HG03575 (cell line): Measurements from ENCODE around the gene IFT80.

Source experiments
- ATAC-seq: cut with Tn5 transposase; IDR thresholded peaks from one replicate; pipeline ENCODE4 v1.9.1; 2021; ENCODE audit not compliant: unreplicated experiment, insufficient number of reproducible peaks, low FRiP score; ENCODE audit errors: extremely low read depth

IFT80 gene

DNA sequence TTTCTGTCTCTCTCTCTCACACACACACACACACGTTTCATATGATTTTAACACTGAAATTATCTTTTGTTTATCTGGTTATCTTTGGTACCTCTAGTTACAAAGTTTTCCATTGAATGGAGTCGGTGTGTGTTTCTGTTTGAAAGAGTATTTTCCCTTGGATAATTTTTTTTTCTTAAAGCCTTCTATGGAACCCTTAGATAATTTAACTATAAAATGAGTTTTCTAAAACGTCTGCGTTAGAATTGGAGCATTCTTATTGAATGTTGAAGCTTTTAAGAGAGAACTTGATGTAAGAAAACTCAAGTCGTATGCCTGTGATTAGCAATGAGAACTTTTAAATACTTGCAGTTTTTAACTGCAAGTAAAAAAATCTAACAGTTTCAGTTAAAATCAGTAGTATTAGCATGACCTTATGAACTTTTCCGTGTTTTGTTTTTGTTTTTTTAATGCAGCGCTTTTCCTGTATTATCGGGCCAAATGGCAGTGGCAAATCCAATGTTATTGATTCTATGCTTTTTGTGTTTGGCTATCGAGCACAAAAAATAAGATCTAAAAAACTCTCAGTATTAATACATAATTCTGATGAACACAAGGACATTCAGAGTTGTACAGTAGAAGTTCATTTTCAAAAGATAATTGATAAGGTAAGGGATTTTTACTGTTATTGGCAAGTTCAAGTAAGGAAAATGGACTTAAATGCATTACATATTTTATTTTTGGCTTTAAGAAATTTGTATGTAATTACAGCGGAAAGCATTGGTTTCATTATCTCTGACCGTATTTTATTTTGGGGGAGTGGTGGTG lies 3.4 kb upstream of the IFT80 start:
- no peak for ATAC-seq

DNA sequence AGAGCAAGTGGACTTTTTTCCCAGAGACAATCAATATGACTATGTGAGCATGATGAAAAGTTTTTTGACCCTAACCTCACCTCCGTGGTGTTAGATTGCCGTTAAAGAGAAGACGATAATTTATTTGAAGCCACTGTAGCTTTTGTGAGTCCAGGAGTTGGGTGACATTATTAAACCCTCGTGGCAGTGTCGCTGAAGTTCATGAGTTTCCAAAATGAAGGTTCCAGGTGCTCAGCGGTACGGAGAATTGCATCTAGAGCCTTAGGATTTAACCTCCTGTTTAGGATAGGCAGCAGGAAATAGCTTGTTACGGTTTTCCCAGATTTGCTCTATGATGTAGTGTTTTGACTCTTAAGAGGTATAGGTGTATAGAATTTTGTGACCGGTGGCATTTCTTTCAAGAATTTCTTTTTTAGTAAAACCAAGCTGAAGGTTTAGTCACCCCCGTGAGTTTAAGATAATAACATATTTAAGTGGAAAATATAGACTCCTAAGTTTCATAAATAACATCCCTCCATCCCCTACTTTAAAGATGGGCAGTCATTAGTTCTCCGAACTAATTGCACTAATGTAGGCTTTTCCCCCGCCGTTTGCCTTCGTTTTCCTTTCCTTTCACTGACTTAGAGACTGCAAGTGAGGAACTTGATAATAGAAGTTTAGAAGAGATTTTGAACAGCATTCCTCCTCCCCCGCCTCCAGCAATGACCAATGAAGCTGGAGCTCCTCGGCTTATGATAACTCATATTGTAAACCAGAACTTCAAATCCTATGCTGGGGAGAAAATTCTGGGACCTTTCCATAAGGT lies 2.5 kb upstream of the IFT80 start:
- ATAC-seq: no peak

DNA sequence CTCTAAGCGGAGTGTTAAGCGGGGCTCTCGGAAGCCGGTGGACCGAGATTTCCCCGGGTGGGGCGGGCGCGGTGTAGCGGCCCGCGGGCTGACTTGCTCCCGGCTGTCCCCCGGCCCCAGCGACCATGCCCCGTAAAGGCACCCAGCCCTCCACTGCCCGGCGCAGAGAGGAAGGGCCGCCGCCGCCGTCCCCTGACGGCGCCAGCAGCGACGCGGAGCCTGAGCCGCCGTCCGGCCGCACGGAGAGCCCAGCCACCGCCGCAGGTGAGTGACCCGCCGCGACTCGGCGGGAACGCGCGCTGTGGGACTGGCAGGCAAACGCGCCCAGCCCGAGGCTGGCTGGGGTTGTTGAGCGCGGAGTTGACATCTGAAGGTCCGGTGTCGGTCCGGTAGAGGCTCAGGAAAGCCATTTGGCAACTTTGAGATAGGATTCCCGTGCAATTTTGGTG lies 1.7 kb upstream of the IFT80 start:
- ATAC-seq: no peak

DNA sequence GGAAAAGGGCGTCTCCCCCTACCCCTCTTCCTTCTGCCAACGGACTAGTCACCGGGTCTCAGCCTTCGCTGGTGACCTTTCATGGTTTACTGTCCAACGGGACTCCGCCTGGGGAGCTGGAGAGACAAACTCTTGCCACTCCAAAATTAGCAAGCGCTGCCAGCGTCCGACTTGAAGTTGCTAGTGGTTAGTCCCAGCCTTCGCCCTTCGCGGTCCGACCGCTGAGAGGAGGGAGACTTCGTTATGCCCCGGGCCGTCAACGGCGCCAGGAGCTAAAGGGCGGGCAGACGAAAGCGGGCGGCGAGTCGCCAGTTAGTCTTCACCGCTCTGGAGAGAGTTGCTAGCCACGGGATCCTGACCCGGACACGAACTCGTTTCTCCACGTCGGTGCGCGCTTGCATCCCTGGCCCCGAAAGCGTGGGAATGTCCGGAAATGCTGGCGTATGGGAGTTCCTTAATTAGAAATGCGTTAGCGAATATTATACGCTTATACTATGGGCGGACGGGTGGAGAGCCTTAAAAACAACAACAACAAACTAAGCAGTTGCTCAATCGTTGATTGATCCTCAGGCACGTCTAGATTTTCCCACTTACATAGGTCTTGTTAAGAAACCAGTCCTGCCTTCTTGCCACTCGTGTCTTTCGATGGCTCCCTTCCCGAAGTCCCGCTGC lies 1.1 kb upstream of the IFT80 start:
- no peak for ATAC-seq

DNA sequence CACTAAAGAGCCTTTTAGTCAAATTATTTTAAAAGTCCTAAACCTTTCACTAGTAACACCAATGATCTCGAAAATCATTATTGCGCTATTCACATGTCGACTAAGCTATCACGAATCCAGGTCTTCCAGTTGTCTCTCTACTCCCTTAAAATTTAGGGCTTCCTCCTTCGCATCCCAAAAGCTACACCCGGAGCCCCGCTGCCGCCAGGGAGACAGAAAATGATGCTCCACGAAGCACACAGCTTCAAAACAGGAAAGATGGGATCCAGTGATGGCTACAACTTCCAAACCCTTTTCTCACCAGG lies 253 bp downstream of the IFT80 start:
- no peak for ATAC-seq

DNA sequence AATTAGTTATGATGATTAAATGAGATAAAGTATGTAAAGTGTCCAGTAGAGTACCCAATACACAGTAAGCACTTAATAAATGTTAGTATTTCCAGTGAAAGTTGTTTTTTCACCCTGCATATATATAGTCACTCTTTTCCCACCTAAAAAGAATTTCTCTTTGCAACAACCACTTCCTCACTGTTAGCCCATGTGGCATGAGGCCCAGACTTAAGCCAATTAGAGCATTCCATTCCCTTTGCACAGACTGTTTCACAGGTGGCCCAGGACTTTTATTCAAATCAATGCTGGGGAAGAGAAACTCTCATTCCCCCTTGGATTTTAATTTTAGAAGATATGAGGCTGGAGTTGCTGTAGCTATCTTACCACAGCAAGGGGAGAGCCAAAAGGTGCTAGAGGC lies 3.7 kb downstream of the IFT80 start:
- no peak for ATAC-seq

DNA sequence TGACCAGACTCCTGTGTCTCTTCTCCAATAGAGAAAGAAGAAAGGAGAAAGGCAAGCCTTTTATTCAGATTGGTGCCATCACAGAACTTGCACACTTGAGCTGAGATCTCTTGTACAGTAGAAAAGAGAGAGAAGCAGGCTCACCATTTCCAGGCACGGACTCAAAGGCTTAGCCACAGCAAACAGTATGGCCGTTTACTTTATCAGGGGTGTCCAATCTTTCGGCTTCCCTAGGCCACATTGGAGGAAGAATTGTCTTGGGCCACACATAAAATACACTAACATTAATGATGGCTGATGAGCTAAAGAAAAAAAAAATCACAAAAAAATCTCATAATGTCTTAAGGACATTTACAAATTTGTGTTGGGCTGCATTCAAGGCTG lies 5.0 kb downstream of the IFT80 start:
- no peak for ATAC-seq

DNA sequence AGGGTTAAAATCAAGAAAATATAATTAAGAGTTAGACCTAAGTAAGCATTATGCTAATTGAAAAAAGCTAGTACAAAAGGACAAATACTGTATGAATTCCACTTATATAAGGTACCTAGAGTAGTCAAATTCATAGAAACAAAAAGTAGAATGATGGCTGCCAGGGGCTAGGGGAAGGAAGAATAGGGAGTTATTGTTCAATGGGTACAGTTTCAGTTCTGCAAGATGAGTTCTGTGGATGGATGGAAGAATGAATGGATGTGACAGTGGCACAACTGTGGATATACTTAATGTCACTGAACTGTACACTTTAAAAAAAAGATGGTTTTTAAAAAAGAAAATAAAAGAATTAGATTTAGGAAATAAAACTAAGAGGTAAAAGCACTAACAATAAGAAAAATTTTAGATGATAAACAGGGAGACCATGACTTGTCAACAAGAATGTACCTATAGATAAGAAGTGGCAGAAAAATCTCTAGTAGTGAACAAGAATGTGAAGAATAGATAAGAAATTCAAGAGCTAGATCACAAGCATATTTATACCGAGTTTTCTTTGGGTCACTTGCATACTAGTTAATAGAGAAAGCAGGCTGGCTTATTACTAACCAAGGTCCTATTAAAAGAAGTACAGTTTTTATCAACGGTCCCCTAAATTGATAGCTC lies 5.5 kb downstream of the IFT80 start:
- ATAC-seq: no peak

DNA sequence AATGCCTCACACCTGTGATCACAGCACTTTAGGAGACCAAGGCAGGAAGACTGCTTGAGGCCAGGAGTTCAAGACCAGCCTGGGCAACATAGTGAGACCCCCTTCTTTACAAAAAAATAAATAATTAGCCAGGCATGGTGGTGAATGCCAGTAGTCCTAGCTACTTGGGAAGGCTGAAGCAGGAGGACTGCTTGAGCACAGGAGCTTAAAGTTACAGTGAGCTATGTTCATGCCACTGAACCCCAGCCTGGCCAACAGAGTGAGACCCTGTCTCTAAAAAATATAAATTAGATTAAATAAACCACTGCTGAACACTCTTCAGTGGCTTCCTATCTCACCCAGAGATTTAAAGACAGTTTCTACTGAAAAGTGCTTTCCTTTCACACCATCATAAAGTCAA lies 6.2 kb downstream of the IFT80 start:
- ATAC-seq: no peak

DNA sequence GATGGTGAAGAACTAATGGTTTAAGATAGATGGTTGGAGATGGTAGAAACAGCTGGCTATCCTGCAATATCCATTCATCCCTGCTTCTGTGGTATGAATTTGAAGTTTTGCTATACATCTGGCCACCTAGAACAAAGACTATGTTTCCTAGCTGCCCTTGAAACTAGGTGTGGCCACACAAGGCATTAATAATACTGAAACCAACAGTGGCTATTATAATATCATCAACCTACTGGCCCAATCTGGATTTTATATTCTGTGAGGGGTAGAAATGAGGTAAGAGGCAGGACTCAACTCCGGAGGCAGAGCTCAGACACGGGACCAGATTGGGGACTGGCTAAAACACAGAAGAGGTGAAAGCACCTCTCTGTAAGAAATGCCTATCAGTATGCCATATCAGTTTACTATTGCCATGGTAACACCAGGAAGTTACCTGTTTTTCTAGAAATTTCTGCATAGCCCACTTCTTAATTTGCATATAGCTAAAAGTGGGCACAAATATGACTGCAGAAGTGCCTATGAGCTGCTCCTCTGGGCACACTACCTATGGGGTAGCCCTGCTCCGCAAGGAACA lies 8.4 kb downstream of the IFT80 start:
- ATAC-seq: no peak

DNA sequence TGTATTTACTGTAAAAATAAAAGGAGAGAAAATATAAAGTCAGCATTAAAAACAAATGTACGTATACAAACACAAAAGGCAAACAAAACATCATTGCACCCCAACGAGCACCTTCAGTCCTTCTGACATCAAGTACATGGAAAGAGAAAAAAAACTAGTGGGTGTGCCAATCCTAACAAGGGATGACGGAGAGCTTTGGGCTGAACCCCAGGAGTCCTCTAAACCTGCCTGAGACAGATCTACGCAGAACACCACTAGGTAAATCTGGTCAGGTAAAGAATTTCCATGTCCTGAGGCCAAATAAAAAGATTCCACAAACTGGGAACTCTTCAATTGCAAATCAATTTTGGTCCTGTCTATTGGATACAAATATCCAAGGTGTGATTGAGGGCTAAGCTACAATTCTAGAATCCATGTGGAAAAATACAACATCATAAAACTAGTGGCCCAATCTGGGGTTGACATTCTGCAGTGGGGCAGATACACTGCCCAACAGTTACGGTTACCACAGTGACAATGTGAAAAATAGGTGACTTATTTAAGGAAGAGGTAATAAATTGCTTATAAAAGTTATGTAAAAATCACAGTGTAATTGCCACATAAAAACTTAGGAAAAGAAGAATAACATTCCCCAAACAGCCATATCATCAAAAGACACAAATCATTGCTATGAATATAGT lies 14.2 kb downstream of the IFT80 start:
- ATAC-seq: no peak

DNA sequence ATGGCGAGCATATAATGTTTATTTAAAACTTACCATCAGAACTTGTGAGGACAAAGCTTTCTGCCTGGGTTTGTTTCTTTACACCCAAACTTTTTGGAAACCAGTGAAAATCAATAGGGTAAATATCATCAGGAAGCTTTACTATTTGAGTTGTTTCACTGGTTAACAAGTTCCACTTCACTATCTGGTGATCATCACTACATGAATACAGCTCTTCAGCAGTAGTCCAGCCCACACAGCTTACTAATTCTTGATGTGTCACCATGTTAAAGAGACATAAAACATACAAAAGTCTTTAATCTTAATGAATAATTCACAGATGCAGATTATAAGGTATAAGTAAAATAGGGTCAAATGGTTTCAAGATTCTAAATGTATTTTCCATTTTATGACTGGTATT lies 17.6 kb downstream of the IFT80 start:
- ATAC-seq: no peak

DNA sequence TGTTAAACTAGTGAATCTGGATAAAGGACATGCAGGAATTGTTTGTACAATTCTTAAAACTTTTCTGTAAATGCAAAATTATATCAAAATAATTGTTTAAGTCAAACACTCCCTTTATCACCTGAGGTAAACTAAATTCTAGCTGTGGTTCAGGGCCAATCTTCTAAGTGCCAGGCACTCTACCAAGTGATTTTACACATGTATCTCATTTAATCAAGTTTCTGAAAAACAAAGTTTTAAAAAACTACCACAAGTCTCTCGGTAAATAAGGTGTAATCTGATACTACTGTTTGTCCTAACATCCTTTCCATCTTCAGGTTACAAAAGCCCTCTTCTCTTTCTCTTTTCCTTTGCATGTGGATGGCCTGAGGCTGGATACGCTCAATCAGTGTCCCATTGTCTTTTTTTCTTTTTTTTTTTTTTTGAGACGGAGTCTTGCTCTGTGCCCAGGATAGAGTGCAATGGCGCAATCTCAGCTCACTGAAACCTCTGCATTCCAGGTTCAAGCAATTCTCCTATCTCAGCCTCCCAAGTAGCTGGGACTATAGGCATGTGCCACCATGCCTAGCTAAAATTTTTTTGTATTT lies 19.3 kb downstream of the IFT80 start:
- no peak for ATAC-seq

DNA sequence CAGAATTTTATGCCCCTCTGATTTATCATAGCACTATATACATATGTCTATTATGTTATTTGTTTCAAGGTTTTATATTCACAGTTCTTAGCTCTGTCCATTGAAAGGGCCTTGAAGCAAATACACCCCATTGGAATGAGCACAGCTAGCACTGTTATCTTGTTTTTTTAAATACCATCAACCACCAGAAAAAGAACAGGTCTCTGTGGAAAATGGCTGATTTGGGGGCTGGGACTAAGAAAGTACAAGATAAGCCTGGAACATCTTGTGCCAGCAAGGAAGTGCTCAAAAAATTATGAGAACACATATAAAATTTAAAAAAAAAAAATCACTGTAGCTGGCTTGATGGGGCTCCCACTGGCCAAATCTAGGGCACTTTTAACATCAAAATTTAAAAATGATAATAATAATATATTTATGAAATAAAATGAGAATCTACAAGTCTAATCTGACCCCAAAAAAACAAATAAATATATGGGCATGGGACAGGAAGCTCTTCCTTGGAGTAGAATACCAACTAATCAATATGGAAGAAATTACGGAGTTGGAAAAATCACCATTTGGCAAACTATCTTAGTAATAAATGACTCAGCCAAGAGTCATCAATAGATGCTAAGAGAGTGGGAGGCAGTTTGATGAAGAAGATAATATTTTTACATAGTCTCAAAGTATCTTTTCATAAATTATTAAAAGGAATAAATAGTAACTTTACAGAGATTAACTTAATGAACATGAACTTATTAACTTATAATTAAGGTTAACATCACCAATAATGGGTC lies 20.5 kb downstream of the IFT80 start:
- ATAC-seq: no peak

DNA sequence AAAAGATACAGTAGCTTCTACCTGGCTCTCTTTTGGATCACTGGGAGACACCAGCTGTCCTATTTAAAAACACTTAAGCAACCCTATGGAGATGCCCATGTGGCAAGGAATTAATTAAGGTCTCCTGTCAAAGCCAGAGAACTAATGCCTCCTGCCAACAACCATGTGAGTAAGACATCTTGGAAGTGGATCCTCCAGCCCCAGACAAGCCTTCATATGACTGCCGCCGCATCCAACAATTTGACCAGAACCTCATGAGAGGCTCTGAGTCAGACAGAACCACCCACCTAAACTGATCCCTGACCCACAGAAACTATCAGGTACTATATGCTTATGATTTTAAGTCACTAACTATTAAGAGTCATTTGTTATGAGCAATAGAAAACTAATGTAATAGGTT lies 22.3 kb downstream of the IFT80 start:
- no peak for ATAC-seq

DNA sequence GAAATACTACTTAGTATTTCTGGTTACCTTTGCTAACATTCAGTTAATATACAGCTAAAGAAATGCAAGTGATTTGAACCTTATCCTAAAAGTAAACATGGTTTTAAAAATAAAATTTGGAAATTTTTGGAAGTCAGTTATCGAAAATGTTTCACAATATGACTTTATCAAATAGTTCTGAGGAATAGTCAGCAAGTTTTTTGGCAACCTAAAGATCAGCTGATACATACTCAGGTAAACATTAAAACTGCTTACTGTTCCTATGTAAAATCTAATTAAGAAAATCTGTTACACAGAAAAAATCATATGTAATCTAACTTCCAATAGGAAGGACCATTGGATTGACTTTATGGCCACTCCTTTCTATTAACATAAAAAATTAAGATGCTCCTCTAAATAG lies 24.1 kb downstream of the IFT80 start:
- ATAC-seq: no peak

DNA sequence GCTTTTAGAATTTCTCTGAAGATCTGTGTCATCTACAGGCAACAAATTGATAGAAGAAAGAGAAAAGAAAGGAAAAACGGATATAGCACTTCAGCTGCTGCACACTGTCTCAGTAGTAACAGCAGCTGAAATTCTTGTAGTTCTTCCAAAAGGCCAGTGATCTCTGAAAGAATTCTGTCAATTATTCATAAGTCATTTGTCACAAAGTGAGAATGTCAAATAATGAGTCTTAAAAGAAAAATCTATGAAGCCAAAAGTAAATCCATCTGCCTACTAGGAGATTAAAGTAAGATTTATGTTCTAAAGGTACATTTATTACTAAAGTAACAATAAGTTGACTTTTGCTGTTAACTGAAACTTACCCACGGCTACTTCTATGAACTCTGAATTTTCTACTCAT lies 24.6 kb downstream of the IFT80 start:
- ATAC-seq: no peak

DNA sequence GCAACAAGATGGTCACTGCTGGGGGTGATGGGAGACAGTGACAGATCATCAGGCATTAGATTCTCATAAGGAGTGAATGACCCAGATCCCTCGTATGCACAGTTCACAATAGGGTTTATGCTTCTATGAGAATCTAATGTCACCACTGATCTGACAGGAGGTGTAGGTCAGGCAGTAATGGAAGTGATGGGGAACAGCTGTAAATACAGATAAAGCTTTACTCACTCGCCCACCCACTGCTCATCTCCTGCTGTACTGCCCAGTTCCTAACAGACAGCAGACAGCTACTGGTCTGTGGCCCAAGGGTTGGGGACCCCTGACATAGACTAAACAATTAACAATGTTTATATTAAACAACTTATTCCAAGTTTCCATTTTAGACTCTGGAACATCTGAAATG lies 25.4 kb downstream of the IFT80 start:
- ATAC-seq: no peak
